Ovary (tissue), 3 donors: Measurements from ENCODE around the gene TET3.

Experiments used
- EP300 ChIP-seq: sonication (generic); formaldehyde crosslinking; IDR thresholded peaks from one replicate; pipeline ENCODE4 v1.6.1; 2017; ENCODE audit warnings: antibody characterized with exemption
- TF ChIP-seq, protein P1 (sequence below), 3 donors: fragments of 450-650 bp in 2 of 3; fragments of 200-600 bp in 1 of 3; IDR thresholded peaks; one replicate each; pipeline versions ENCODE4 v1.5.1 to v1.8.0; 2016 to 2022; ENCODE audit warnings: antibody characterized with exemption in 3 of 3, mild to moderate bottlenecking in 1 of 3
- donor health status: DM: no; HTN: no; CAD: no.

DNA sequence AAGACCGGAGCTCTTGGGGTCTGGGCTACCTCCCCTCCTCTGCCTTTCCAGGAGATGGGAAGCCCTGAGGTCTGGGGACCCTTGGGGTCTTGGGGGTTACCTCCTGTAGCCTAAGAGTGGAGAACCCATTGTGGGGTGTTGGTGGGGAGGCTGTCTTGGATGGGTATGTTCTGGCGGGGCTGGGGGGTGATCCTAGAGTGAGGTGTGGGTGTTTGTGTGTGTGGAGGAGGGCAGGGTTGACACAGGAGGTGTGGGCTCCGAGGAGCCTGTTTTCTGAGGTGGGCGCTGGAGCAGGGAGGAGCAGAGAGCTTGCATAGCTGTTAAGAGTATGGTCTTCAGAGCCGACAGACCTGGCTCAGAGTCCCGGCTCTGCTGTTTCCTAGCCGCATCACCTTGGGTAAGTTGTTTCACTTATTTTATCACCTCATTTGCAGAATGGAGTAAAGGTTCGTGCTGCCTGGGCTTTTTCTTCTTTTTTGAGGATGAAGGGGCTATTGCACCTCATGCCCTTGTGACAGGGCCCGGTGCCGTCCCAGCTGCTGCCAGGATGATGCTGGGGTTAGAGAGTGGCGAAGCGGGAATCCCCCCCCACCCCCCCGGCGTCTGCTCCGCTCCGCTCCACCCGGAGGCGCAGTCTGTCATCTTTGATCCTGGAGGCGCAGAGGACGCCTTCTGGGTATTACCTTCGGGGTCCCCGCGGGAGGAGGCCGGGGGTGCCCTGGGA, 17.2 kb downstream of the TET3 start:
- TF ChIP-seq, protein P1, sequence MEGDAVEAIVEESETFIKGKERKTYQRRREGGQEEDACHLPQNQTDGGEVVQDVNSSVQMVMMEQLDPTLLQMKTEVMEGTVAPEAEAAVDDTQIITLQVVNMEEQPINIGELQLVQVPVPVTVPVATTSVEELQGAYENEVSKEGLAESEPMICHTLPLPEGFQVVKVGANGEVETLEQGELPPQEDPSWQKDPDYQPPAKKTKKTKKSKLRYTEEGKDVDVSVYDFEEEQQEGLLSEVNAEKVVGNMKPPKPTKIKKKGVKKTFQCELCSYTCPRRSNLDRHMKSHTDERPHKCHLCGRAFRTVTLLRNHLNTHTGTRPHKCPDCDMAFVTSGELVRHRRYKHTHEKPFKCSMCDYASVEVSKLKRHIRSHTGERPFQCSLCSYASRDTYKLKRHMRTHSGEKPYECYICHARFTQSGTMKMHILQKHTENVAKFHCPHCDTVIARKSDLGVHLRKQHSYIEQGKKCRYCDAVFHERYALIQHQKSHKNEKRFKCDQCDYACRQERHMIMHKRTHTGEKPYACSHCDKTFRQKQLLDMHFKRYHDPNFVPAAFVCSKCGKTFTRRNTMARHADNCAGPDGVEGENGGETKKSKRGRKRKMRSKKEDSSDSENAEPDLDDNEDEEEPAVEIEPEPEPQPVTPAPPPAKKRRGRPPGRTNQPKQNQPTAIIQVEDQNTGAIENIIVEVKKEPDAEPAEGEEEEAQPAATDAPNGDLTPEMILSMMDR (IDR thresholded peaks at IDR 0.05) = no peak
- no peak for TF ChIP-seq EP300
